DMS53 (cell line): ENCODE data around the gene ATP4A.

Experiments used
- DNase-seq: peaks from one replicate; lab custom pipeline; 2025; lab: John Stamatoyannopoulos, UW

Gene ATP4A

GRCh38 chr19:35524181-35524837 is 39.1 kb downstream of the ATP4A start:
- no peak for DNase-seq

GRCh38 chr19:35522745-35523327 is 40.6 kb downstream of the ATP4A start:
- DNase-seq: no peak

- DNase-seq: peak; percentile 63
Observed at GRCh38 chr19:35521124-35521743, 42.2 kb downstream of the ATP4A start.

GRCh38 chr19:35519291-35519690 is 44.2 kb downstream of the ATP4A start:
- DNase-seq: no peak

- no peak for DNase-seq
Observed at GRCh38 chr19:35518313-35518712, 45.1 kb downstream of the ATP4A start.

GRCh38 chr19:35517342-35517741 is 46.1 kb downstream of the ATP4A start:
- no peak for DNase-seq

- no peak for DNase-seq
Observed at GRCh38 chr19:35516310-35516709, 47.1 kb downstream of the ATP4A start.

- DNase-seq: no peak
Observed at GRCh38 chr19:35514282-35514809, 49.1 kb downstream of the ATP4A start.

- DNase-seq: peak; percentile 48
Observed at GRCh38 chr19:35513628-35514281, 49.7 kb downstream of the ATP4A start, which contains the start of gene DMKN. TSS of gene DMKN (minus strand) at chr19:35513649. CDS start at chr19:35513475, 174 bp downstream.

GRCh38 chr19:35512831-35513627 is 50.4 kb downstream of the ATP4A start:
- DNase-seq: no peak

GRCh38 chr19:35511337-35511736 is 52.1 kb downstream of the ATP4A start:
- no peak for DNase-seq

GRCh38 chr19:35510626-35510964 is 52.9 kb downstream of the ATP4A start:
- DNase-seq: no peak

- DNase-seq: peak; percentile 87
Observed at GRCh38 chr19:35509861-35510625, 53.4 kb downstream of the ATP4A start.

GRCh38 chr19:35509018-35509652 is 54.3 kb downstream of the ATP4A start:
- DNase-seq: peak; percentile 62

GRCh38 chr19:35508129-35508528 is 55.3 kb downstream of the ATP4A start:
- DNase-seq: no peak

GRCh38 chr19:35507561-35507960 is 55.9 kb downstream of the ATP4A start:
- no peak for DNase-seq

- no peak for DNase-seq
Observed at GRCh38 chr19:35506011-35506410, 57.4 kb downstream of the ATP4A start.

GRCh38 chr19:35502751-35503150 is 60.7 kb downstream of the ATP4A start:
- DNase-seq: no peak

- no peak for DNase-seq
Observed at GRCh38 chr19:35501684-35502083, 61.8 kb downstream of the ATP4A start.

- DNase-seq: no peak
Observed at GRCh38 chr19:35500611-35501010, 62.8 kb downstream of the ATP4A start.
